Stimulated activated CD8-positive, alpha-beta memory T cell treated with anti-CD3 and anti-CD28 coated beads, Interleukin-4, amount 100 ng/mL, for 4 hours (primary cell): ENCODE data around the gene HPN.

Experiments used
- DNase-seq, 2 donors: peaks; one replicate each; pipeline ENCODE4 v3.0.0-alpha.2; 2020; ENCODE audit warnings: low read depth in 2 of 2, low spot score in 1 of 2

The HPN gene

DNA sequence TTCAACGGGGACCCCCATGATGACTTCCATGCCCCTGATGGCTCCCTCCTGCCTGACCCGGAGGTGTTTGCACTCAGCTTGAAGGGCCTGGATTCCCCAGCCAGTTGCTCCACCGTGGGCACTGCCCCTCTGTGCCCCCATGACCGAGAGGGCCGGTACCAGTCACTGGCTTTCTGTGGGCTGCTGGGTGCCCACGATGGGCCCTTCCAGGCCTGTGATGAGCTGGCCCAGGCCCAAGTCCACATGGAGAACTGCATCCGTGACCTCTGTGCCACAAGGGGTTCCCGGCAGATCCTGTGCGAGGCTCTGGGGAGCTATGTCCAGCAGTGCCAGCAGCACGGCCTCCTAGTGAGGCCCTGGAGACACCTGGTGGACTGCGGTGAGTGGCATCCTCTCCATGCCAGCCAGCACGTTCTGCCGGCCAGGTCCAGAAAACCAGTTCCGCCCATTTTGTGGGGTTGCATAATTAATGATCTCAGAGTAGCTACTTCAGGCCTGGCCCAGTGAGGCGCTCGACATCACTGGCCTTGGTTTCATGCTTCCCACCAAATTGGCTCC, 39.2 kb downstream of the HPN start:
- DNase-seq = no peak

DNA sequence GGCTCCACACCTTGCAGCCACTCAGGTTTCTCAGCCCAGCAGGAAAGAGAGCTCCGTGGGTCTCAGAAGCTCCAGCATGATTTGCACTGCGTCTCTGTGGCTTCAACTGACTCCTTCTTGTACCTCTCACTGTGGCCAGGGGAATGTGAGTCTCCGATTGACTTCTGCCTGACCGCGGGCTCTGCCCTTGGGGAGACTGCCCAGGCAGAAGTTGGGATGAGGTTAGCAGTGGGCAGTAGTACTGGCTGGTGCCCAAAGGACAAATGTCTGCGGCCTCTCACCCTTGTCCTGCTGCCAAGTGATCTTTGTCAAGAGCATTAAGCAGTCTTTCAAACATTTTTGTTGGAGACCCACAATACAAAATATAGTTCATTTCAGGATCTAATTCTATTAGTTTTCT, 39.7 kb downstream of the HPN start:
- no peak for DNase-seq

DNA sequence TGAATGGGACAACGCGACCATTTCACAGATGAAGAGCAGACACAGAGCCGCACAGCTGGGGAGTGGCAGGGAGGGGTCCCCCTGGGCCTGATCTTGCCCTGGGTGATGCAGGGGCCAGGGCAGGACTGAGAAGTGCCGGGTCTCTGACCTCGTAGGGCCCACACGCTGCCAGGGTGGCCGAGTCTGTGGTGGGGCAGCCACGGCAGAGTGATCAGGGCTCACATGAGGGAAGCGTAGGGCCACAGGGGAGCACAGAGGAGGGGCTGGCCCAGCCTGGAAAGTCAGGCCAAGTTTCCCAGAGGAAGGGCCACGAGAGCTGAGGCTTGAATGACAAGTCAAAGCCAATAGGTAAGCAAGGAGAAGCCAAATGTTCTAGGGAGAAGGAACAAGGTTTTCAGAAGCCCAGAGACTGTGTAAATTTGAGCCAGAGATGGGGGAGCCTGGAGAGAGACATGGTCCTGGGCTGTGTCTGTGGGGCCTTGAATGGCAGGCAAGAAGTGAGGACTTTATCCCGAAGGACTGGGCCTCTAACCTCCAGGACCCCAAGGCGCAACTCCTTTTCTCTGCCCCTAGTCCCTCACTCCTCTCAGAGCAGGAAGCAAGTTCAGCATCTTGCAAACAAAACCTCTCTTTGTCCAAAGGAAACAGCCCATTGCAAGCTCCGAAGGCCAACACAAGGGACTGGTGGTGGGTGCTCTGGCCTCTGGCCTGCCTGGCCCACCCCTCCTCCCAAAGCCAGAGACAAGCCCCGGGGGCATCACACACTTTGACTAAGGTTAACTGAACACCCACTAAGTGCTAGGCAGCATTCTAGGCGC, 42.4 kb downstream of the HPN start:
- DNase-seq = no peak

DNA sequence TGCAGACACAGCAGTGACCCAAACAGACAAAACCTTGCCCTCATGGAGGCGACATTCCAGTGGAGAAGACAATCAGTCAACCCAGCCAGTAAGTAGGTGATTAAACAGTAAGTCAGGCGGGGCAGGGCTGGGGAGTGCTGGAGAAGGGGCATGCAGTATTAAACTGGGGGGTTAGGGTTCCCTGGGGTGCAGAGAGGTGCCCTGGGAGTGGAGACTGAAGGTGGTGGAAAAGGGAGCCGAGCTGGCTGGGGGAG, 42.9 kb downstream of the HPN start:
- DNase-seq = no peak

DNA sequence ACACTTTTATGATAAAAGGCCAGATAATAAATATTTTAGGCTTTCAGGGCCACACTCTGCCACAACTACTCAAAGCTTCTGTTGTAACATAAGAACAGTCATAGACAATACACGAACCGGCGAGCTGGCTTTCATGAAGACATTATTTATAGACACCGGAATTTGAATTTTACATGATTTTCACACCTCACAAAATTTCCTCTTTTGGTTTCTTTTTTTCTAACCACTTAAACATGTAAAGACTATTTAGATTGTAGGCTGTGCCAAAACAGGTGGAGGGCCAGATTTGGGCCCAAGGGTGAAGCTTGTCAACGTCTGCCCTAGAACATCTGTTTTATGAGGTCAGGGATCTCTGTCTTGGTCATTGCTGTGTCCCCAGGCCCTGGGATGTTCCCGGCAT, 44.4 kb downstream of the HPN start:
- no peak for DNase-seq

DNA sequence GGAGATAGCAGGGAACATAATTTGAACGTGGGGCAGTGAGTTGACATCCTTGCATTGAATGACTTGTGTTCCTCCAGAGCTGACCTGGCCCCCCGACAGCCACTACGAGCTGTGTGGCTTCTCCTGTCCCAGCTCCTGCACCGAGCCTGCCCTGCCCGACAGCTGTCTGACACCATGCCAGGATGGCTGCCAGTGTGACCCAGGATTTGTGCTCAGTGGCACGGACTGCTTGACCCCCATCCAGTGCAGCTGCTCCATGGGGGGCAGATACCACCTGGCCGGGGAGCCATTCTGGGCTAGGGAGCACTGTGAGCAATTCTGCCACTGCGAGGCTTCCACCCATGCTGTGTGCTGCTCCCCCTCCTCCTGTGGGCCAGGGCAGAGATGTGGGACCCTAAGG, 44.9 kb downstream of the HPN start:
- DNase-seq = no peak

DNA sequence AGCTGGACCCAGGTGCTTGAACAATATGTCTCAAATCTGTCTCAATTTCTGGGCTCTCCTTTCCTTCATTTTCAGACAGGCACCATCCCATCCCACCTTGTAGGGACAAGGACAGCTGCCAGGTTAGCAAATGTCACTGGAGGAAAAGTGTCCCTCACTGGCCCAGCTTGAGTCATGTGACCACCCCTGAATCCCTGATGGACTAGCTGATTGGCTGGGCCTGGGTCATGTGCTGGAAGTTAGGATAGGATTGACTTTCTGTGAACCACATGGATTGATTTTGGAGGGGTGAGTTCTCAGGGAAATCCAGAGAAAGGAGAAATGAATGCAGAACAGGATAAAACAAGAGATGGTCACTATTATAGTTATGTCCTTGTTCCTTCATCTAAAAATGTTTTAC, 45.9 kb downstream of the HPN start:
- no peak for DNase-seq

DNA sequence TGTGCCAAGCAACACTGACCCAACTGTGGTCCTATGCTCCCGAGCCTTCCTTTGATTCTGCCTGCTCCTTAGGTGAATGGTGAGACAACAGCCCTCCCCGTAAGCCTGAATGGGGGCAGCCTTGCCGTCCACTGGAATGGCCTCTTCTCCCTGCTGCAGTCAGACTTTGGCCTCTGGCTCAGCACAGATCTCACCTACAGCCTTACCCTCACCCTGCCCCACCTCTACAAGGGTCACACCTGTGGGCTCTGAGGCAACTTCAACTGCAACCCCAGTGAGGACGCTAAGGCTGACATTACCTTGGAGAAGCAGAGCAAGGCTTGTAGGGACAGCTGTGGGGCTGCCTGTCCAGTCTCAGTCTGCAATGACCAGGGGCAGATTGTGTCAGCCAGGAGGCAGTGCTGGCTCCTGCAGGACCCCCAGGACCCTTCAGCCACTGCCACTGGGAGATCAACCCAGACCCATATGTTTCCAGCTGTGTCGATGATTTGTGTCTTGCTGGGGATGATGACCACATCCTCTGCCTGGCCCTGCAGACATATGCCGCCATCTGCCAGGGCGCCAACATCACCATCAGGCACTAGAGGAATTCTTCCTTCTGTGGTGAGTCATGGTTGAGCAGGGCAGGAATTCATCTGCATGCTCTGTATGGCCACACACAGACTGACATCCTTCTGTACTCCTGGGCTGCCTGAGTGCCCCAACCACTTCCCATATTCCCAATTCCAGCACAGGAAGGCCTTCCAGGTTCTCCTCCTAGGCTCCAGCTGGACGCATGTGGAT, 46.8 kb downstream of the HPN start:
- no peak for DNase-seq

DNA sequence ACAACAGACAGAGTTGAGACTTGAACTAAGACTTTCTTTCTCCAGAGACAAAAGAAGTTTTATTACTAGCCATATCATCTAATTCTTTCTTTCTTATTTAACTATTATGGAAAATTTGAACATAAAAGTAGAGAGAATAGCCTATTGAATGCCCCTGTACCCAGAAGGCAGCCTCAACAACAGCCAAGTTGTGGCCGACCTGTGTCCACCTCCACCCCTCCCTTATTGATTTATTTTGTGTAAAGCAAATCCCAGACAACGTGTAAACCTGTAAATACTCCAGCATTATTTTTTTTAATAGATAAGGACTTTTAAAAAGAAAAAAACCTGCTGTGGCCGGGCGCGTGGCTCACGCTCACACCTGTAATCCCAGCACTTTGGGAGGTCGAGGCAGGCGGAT, 48.0 kb downstream of the HPN start:
- no peak for DNase-seq

DNA sequence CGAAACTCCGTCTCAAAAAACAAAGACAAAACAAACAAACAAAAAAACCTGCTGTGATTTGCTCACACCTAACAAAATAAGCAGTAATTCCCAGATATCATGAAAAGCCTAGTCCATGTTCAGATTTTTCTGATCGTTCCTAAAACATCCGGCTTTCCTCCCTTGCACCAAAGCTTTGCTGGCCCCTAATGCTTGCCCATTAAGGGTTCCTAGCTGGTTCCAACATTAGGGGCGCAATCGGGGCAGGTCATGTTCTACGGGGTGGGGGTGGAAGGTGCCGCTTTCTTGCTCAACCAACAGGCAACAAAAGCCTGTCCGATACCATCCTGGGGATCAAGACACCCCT, 48.6 kb downstream of the HPN start:
- no peak for DNase-seq

DNA sequence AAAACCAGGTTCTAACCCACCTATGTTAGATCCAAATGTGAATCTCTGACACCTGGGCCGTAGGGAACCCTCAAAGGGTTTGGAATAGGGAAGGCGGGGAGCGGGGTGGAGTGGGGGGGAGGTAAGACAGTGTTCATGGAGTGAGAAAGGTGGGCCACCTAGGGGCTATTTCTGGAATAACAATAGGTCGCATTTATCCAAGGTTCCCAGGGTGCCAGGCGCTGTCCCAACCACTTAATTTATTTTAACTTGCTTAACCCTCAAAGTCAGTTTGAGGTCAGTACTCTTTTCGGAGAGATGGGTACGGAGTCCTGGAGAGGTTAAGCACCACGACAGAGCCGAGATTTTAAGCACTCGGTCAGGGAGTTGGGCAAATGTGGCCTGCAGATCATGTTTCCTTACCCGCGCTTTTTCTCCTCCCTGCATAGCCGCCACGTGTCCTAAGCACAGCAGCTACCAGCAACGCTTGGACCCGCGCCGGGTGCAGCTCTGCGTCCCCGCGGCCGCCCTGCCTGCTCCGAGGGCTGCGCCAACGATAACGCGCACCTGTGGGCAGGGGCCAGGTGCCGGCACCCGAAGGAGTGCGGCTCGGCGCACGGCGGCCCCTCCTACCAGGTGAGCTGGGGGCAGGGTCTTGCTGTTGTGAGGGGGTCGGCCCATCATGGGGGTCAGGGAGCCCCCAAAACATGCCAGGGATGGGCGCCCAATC, 49.1 kb downstream of the HPN start:
- peak; percentile 3 to 9 for DNase-seq

DNA sequence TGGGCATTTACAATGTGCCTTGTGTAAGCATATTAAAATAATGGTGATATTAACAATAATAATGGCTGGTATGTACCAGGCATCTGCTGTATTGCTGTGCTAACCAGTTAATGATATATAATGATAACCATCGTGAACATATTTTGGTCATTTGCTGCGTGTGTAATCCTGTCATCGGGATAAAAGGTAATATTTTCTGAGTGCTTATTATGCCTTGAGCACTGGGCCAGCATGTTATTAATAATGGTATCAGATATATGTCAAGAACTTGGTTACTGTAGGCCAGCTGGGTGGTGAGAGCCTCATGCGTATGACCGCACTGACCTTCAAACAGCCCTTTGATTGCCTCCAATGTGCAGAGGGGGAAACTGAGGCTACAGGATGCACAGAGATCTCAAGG, 51.9 kb downstream of the HPN start:
- DNase-seq = no peak

DNA sequence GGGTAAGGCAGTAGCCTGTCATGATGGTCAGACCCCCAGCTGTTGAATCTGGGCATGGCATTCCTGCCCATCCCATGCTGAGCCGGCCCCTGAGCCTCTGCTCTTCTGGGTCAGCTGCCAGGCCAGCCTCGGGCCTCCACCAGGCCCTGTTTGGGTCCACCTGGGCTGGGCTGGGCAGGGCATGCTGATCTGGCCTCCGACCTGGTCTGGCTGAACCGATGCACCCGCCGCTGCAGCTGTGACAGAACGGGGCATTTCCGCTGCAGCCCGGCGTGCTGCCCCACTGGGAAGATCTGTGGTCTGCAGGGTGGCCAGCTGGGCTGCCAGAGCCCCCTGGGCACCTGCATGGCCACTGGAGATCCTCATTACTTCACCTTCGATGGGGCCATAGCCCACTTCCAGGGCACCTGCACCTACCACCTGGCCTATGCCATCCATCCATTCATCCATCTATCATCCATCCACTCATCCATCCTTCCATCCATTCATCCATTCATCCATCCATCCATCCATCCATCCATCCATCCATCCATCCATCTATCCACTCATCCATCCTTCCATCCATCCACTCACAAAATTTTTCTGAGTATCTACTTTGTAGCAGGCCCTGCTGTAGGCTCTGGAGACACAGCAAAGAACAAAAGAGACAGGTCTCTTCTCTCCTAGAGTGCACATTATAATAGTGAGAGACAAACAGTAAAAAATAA, 52.6 kb downstream of the HPN start:
- DNase-seq = no peak

DNA sequence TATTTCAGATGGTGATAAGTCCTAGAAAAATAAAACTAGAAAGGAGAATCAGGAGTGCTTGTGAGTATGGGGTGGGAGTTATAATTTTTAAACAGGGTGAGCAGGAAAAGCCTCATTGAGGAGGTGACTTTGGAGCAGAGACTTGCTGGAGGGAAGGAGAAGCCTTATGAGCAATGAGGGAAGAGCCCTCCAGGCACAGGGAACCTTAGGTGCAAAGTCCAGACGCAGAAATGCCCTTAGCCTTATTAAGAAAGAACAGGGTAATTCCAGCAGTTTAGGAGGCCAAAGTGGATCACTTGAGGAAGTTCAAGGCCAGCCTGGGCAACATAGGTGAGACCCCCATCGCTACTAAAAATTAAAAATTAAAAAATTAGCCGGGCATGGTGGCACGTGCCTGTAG, 53.1 kb downstream of the HPN start:
- no peak for DNase-seq

DNA sequence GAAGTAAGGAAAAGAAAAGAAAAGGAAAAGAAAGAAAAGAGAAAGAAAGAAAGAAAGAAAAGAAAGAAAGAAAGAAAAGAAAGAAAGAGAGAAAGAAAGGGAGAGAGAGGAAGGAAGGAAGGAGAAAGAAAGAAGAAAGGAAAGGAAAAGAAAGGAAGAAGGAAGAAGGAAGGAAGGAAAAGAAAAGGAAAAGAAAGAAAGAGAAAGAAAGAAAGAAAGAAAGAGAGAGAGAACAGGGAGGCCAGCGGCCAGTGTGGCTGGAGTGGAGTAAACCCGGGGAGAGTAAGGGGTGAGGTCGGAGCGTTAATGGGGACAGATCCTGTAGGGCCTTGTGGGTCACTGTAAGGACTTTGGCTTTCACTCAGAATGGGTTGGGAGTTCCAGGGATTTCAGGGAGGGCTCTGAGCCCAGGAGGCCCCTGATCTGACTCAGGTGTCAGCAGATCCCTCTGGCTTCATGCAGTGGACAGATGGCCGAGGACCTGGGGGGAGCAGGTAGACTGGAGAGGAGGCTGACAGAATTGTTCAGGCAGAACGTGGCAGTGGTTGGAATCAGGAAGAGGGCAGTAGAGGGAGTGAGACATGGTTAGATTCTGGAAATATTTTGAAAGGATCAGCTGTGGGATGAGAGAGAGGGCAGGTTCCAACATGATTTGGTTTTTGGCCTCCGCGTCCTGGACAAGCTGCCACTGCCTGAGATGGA, 54.3 kb downstream of the HPN start:
- no peak for DNase-seq

DNA sequence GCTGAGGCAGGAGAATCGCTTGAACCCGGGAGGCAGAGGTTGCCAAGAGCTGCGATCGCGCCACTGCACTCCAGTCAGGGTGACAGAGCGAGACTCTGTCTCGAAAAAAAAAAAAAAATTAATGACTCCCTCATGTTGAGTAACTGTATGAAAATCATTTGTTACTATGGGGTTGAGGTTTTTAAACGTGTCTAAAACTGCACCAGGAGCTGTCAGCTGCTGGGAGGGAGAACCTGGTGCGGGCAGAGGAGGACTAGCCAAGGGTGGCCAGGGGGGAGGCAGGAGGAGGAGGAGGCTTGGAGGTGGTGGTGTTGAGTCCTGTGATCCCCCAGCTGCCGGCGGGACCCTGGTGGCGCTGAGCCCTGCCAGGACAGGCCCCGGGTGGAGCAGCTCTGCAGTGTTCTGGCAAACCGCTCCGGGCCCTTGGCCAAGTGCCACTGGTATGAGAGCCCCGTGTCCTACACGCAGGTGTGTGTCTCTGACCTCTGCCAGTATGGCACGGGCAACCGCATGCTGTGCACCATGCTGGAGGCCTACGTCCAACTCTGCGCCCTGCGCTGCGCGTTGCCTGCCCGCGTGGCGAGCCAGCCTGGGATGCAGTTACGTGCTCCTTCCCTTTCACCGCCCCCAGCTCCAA, 57.0 kb downstream of the HPN start:
- DNase-seq = no peak

DNA sequence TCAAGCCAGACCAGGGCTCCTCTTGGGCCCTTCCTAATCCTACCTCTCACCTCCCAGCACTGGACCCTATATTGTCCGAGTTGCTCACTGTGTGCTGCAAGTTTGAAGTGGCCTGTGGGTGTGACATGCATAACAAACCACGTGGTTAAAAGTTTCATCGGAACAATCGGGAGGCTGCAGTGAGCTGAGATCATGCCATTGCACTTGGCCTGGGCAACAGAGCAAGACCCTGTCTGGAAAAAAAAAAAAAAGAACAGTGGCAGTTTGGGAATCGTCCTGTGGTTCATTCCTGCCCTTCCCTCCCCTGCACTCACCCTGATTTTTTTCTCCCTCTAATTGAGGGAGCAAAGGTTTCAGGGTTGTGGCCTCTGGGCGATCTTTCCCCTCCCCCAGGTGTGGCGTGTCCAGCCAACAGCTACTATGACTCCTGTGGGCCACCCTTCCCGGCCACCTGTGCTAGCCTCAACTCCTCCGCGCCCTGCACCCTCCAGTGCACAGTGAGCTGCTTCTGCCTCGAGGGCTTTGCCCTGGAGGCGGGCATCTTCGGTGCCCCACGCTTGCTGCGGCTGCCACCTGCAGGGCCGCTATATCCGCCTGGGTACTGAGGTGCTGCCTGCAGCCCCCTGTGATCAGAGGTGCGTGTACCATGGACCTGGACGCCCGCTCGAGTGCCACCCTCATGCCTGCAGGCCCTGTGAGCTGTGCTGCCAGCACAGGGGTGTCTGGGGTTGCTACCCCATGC, 57.8 kb downstream of the HPN start:
- DNase-seq = no peak

DNA sequence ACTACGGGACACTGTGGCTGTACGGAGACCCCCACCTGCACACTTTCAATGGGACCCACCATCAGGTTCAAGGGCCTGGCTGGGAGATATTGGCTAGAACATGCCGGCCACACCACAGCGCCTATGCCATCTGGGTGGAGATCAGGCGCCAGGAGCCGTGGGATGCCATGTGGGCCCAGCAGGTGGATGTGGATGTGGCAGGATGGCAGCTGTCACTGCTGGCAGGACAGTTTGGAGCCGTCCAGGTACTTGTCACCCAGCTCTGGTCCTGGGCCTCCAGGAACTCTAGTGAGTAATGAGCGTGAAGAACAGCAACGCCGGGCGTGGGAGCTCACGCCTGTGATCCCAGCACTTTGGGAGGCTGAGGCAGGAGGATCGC, 58.4 kb downstream of the HPN start:
- DNase-seq = no peak

DNA sequence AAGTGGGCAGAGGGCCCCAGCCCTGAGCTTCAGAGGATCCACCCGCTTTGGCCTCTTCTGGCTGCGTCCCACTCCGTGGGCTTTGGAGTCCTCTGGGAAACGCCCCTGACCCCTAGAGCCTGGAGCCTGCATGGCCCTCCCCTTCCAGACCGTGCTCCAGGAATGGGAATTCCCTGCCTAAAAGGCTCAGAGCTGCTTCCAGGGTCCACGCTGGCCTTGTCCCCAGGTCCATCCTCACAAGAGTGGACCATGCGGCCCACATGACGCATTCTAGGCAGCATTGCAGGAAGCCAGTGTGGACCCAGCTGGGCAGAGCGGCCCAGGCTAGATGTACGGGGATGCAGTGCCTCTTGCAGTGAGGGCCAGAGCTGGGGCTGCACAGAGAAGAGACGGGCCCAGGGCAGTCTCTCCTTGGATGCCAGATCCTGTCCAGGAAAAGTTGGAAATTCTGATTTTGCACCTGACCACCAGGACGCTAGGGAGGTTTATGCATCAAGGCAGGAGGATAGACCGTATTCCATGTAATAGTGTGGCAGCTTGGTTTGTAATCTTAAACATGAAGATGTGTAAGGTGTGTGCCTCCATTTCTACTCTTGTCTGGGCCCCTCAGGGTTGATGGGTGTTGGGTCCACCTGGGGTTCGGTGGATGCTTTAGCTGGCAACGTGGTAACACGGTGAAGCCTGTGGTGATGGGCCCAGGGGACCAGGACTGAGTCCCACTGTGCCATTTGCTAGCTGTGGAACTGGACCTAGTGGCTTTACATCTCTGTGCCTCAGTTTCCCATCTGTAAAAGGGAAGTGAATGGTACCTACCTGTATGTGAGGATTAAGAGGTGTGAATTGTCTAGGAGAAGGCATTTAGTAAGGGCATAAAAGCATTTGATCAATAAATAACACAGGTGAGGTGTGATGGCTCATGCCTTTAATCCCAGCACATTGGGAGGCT, 59.3 kb downstream of the HPN start:
- DNase-seq = no peak
